GM18868 (cell line): ENCODE data around the gene CNTNAP2.

ENCODE experiments used
- ATAC-seq: cut with Tn5 transposase; IDR thresholded peaks from one replicate; pipeline ENCODE4 v1.9.1; 2021; ENCODE audit warnings: mild to moderate bottlenecking, moderate library complexity; ENCODE audit not compliant: unreplicated experiment

CNTNAP2 gene

DNA sequence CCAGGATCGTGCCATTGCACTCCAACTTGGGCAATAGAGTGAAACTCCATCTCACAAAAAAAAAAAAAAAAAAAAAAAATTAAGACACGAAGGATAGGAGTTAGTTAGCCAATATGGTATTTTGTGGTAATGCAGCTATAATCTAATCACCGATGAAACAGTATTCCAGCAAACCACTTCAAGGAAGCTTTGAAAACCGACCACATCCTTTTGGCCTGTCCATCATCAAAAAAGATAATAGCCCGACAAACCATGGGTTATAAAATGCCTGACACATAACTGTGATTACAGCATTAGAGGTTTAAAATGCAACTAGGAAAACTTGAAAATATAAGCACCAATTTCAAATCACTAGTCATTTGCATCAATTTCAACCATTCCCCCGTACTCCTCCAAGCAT, 1745.3 kb downstream of the CNTNAP2 start:
- ATAC-seq: no peak

DNA sequence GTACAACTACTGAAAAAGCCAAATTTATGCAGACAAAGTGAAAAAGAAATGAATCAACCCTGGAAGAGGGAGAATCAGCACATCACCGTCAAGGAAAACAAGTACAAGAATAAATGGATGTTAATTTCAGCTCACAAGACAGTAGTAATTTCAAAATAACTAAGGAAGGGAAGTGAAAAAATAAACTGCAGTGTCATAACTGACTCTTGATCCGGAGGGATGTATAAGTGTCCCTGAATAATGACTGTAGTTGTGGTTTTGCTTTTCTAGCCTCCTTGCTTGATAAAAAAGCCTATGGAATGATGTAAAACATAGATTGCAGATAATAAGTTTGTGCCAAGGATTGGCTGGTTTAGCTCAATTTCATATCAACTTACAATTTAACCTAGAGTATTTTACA, 1752.9 kb downstream of the CNTNAP2 start:
- no peak for ATAC-seq

DNA sequence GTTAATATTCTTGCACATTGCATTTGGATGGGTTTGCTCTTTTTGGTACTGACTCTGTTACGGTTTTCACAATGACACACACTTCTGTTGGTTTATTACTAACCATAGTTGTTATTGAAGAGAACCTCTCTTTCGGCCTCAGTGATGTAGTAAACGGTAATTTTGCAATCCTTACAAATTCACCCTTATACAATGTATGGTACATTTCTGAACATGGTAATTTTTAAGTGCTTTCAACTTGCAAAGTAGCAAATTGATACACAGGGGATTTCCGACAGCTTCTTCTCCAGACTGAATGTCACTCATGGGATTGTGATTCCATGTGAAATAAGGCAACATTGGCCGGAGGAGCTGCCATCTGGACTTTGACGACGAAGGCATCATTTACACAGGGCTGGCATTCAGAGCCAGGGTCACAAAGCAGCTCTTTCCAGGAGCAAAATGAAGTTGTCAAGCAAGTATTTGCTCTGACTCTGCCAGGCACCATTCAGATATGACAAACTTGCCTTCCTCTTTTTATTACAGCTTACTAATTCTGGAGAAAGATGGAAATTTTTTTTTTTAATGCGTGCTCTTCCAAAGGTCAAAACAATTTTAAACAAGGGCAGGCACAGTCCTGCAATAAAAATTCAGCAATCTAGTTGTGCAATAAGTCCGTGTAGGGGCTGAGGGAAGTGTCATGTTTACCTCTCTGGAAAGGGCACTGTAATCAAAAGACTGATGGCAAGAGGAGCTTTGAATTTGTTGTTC, 1762.5 kb downstream of the CNTNAP2 start:
- no peak for ATAC-seq

DNA sequence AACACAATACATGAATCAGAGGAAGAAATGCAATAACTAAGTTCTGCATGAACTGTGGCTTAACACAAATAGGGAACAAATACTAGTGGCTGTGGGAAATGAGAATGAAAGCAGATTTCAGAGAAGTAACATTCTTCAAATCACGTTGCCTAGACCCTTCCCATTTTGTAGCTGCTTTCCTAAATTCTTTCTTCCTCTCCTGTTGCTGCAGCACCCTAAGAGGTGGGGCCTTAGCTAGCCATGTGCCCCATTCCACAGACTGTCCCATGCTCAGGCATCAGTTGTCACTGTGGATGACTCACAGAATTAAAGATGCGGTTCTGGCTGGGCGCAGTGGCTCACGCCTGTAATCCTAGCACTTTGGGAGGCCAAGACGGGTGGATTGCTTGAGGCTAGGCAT, 1769.3 kb downstream of the CNTNAP2 start:
- no peak for ATAC-seq

- no peak for ATAC-seq
Measured at GRCh38 chr7:147894271-147894670, 1777.7 kb downstream of the CNTNAP2 start.

- ATAC-seq: no peak
Measured at GRCh38 chr7:147896121-147896520, 1779.5 kb downstream of the CNTNAP2 start.

DNA sequence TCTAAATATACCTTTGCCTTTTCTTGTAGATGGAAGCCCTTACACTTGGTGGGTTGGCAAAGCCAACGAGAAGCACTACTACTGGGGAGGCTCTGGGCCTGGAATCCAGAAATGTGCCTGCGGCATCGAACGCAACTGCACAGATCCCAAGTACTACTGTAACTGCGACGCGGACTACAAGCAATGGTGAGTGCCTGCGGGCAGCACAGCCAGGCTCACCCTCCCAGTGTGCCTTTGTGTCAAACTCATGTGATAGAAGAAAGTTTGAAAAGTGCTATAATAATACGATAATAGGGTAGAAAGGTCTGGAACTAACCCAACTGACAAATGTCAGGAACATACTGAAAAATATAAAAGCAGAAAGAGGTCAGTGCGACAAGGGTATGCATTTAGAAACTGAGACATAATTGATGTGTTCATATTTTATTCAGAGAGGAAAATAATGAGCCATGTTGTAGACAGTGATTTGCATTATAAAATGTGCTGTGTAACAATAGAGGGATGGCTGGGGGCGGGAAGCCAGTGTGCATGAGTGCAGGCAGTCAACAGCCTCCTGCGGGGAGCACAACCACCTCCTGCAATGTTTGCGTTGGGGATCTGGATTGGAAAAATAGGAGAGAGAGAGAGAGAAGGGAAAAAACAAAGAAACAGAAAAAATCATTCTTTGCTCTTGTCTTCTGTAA, 1787.1 kb downstream of the CNTNAP2 start:
- ATAC-seq: no peak

GRCh38 chr7:147904219-147904576, 1787.6 kb downstream of the CNTNAP2 start:
- no peak for ATAC-seq

DNA sequence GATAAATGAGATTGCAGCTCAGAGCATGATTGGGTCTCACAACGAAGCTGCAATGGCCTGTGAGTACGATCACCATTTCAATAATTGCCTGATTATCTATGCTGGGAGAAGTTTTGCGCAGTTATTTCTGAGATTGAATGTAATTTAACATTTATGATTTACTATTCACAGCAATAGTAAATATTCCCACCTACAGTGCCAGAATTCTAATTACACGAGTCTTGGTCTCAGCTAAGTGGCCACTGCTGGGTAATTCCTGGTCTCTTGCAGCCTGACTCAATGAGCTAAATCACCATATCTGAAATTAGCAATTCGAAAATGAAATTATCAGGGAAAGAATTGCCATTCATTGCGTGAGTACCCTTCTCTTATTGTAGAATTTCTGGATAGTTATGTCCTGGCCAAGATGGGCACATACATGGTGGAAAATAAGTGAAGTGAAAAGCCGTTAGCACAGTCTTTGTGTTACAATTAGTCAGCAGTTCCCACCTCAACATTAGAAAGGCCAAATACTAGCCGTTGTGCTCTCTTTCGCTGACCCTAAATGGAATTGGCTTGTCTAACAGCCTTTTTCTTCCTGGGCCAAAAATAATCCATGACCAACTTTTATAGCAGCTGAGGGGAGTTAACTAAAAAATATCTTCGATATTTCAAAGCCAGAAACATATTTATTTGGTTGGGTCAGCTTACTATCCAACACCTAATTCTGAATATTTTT, 1793.0 kb downstream of the CNTNAP2 start:
- no peak for ATAC-seq

GRCh38 chr7:147911201-147911601, 1794.6 kb downstream of the CNTNAP2 start:
- ATAC-seq: no peak

- no peak for ATAC-seq
Measured at GRCh38 chr7:147912291-147912690, 1795.7 kb downstream of the CNTNAP2 start.

DNA sequence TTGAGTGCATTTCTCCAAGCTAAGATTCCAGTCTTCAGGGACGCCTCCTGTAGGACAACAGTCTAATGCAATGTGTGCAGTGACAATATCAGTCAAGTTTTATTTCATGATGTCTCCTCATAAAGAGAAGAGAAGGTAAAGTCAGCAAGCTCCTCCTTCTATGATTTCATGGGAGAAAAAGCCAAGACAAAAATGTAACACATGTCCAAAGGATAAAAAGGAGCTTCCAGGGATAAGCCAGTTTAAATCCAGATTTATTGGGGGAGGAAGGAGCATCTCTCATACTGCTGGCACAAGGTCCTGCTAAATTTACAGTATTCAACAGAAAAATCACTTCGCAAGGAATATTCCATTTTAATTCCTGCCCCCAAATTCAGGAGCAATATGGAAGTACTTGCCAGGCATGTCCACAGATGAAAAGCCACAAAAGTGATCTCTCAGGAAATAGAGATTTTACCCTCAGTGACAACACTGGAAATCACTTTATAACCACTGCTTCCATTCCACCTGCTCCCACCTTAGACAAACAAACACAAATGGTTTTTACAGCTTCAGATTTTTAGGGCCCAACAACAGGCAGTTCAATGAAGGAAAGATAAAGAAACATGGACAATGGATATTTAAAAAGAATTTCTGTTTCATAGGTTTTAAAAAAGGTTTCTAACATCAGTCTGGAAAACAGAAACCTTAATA, 1796.5 kb downstream of the CNTNAP2 start:
- ATAC-seq: no peak

- ATAC-seq: no peak
Measured at GRCh38 chr7:147915781-147916180, 1799.2 kb downstream of the CNTNAP2 start.

DNA sequence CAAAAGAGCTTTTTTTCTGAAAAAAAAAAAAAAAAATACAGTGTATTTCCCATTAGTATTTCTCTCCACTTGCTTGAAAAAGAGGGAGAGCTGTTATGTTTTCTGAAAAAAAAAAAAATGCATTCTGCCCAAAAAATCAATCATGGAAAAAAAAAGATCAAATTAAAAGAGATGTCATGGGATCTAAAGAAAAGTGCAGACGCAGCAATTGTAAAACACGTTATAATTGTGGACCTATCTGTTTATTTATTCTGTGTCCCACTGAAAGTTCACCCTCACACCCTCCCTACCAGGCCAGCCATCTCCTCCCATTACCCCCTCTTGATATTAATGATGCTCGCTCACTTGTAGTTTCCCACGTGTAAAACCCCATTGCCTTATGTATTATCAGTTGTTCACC, 1800.0 kb downstream of the CNTNAP2 start:
- no peak for ATAC-seq

DNA sequence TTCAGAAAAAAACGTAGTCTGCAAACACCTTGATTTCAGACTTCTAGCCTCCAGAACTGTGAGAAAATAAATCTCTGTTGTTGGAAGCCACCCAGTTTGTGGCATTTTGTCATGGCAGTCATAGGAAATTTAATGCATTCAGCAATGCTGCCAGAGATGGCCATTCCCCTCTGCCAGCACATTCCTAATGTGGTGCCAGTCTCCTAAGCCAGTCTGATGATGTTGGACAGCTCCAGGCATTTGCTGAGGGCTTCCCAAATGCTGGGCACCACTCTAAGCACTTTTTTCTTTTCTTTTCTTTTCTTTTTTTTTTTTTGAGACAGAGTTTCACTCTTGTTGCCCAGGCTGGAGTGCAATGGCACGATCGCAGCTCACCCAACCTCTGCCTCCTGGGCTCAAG, 1807.2 kb downstream of the CNTNAP2 start:
- no peak for ATAC-seq

GRCh38 chr7:147937428-147937827, 1820.8 kb downstream of the CNTNAP2 start:
- ATAC-seq: no peak

- ATAC-seq: no peak
Measured at GRCh38 chr7:147941381-147941780, 1824.8 kb downstream of the CNTNAP2 start.

DNA sequence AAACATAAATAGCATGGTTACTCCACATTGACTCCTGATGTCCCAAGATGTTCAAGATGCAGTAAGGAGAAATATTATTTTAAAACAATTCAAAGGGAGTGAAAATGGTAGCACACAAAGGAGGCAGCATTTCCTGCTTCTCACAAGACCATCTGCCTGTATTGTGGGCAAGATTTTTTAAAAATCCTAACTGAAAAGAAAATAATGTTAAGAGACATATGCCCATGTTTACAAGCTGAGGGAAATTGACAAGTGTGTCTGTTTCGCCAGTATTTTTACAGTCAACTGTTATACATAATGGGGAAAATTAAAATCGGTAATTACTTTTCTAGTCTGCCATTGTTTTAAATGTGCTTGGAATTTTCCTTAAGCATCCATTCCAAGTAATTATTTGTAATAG, 1827.7 kb downstream of the CNTNAP2 start:
- no peak for ATAC-seq

DNA sequence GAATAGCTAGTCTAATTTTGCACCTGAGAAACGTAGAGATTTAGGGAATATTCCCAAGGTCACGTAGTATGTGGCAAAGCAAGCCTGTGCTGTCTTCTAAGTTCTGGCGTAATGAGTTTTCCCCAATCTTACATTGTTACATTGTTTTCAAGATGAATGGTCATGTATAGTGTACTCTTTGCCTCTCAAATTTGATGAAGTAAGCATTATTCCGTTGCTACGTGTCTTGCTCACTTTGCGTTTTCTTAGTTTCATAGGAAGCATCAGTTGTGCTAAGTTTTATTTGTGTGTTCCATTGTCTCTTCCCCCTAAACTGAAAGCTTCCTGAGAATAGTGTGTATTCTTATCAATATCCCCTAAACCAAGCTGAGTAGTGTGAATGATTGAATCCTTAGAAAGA, 1836.3 kb downstream of the CNTNAP2 start:
- no peak for ATAC-seq

GRCh38 chr7:147968046-147968610, 1851.5 kb downstream of the CNTNAP2 start:
- no peak for ATAC-seq

GRCh38 chr7:147971606-147972110, 1855.1 kb downstream of the CNTNAP2 start:
- ATAC-seq: no peak
